ENCODE results near the gene CCDC86. TPM values are rescaled to one million over a fixed set of nuclear protein-coding genes. Genes with fewer than 3 reads are reported as not detected.

The CCDC86 gene
- total RNA-seq, 1 donor from 2014 or later: 33.4 TPM

- DNase-seq (ENCODE audit: low spot score): no peak
Measured at GRCh38 chr11:60852982-60853950, 11.4 kb downstream of the CCDC86 start.

GRCh38 chr11:60854140-60854846 is 12.4 kb downstream of the CCDC86 start:
- no peak for DNase-seq (ENCODE audit: low spot score)

GRCh38 chr11:60854847-60855725 is 13.2 kb downstream of the CCDC86 start:
- no peak for DNase-seq (ENCODE audit: low spot score)

- no peak for DNase-seq (ENCODE audit: low spot score)
Measured at GRCh38 chr11:60855726-60856633, 14.1 kb downstream of the CCDC86 start, which contains the start of gene PTGDR2. TSS of gene PTGDR2 (minus strand) at chr11:60855950. CDS start at chr11:60853722, 2,228 bp downstream.

DNA sequence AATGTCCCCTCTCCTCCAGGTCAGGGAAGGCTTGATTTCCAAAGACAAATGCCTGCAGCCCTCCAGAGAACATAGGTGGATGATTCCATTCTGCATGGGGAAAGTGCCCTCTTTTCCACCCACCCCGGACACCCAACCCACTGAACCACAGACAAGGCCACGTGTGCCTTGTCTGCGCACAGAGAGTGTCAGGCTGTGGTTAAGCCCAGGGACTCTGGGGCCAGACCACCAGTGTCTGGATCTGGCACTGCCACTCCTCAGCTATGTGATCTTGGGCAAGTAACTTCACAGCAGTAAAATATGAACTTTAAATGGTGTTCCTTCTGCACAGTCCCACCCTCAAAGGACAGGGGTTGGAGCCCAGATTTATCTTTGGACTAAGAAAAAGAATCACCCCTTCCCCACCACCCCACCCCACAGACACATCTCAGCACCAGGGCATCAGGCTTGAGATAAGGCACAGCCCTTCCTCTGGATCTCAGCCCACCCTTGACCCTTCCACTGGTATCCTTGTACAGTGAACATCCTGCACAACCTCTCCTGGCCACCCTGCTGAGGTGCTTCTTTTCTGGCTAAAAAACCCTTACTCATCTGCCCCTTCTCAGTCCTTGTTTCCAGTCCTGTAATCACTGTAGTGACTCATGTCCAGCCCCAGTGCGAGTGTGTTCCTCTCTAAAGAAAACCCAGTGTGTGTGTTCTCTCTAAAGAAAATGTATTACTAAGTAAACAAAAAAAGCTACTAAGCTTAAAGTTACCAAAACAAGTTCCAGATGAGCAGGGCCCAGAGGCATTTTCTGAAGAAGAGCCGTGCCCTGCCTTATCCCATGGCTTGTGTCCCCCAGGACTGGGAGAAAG is 15.7 kb downstream of the CCDC86 start:
- no peak for DNase-seq (ENCODE audit: low spot score)

DNA sequence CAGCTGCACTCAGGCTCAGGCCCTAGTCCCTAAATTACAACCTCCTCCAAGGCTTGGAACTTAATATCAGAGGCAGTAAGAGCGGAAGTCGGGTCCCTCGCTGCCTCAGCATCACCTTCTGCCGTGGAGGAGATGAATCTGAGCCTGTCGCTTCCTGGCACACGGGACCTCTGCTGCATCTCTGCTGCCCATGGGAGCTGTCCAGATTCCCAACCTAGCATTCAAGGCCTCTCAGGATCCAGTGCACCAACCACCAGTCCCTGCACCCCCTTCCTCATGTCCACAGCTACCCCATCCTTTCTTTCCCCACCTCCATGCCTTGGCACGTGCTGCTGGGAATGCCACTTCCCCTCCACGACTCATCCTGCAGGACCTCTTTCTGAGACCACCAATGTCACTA is 16.3 kb downstream of the CCDC86 start:
- DNase-seq (ENCODE audit: low spot score): no peak

DNA sequence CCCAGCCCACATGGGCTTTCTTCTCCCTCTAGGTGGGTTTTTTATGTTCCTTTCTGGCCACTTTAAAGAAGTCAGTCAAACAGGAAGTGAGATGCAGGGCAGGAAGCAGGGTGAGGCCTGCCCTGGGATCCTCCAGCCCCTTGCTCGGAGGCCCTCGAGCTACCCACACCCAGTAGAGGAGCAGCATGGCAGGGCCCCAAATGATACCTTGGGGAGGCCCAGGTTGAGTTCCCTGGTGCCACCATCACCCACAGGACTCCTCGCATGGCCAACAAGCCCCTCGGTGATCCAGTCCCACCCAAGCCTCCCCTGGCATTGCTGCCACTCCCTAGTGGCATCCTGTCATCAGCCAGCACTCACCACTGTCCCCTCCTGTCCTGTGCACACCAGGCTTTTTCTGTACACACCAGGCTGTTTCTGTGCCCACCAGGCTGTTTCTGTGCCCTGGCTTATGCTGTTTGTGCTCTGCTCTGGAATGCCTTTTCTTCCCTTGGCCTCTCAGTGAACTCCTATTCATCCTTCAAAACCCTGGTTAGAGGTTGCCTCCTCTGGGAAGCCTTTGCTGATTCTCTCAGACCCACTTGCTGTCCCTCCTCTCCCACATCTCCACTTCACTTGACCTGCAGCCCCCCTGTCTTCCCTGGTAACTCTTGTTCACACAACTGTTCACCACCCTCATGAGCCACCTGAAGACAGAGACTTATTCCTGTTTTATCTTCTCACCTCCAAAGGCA is 17.0 kb downstream of the CCDC86 start:
- DNase-seq (ENCODE audit: low spot score): no peak

- no peak for DNase-seq (ENCODE audit: low spot score)
Measured at GRCh38 chr11:60859616-60860250, 17.8 kb downstream of the CCDC86 start.

DNA sequence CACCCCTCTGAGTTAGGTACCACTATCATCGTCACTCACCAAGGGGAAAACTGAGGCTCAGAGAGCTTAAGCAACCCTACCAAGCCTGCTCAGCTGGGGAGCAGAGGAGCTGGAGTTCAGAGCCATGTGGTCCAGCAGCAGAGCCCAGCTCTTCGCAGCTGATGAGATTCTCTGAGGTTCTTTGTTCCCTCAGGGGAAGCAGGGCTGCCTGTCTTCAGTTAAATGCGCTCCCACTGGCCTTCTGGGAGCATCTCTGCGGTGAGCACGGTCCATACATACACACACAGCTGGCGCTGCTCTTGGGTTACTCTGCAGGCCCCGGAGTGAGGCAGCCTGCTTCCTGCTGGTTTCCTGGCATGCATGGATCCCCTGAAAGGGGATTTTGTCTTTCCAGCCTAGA is 19.0 kb downstream of the CCDC86 start:
- DNase-seq (ENCODE audit: low spot score): no peak

GRCh38 chr11:60862171-60862570 is 20.3 kb downstream of the CCDC86 start:
- no peak for DNase-seq (ENCODE audit: low spot score)

DNA sequence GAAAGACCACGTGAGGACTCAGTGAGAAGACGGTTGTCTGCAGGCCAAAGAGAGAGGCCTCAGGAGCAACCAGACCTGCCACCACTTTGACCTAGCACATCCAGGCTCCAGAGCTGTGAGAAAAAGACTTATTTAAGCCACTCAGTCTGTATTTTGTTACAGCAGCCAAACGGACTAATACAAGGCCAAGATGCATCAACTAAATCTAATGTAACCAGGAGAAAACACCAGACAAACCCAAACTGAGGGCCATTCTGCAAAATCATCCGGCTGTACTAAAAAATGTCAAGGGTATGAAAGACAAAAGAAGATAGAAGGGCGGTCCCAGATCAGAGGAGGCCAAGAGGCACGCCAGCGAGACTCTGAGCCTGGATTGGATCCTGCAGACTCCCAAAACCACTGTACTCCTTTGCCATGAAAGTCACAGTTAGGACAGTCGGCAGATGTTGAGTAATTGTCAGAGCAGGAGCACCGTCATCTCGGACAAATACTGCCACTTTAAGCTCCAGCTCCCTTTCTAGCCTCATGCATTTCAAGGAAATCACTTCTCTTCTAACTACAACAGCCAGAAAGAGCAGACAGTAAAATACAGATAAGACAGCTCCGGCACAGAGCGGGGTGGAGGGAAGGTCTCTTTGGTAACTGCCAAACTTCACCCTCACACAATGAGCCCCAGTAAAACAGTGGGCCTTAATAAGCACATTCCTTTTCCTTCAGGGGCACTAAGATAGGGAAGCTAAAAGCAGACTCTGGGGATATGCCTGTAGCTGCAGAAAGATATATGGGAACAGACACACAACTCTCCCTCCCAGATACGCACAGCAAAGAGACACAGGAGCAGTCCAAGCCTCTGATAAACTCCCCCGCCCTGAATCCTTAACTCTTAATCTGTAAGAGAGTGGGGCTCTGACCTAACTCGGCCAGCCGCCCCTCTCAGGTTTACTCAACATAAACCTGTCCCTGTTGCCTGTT is 21.9 kb downstream of the CCDC86 start:
- DNase-seq (ENCODE audit: low spot score): no peak

DNA sequence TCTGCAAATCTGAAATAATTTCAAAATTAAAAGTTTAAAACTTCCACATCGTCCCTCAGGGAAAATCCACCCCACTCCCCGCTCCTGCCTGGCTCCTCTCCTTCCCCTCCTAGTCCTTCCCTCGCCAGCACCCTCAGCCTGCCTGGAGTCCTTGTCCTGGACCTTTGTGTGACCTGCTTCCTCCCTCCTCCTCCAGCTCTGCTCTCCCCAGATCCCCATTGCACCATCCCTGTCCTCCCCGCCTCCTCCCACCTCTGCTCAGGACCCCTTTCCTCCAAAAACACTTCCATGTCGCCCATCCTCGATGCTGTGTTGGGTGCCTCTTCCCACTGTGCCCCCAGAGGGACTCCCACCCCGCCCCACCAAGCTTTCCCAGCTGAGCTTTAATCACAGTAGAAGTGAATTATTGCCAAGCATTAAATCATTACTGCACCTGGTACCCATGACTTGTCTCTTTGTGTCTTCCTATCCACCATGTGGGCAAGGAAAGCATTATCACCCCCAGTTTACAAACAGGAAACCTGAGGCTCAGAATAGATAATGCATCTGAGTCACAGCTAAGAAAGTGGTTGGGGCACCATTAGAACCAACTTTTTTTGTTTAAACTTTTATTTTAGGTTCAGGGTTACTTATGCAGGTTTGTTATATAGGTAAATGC is 23.1 kb downstream of the CCDC86 start:
- DNase-seq (ENCODE audit: low spot score): no peak

- DNase-seq (ENCODE audit: low spot score): no peak
Measured at GRCh38 chr11:60866911-60867870, 25.3 kb downstream of the CCDC86 start, which contains the start of gene ZP1. TSS of gene ZP1 (plus strand) at chr11:60867542. CDS start at chr11:60867562, 20 bp downstream.

- no peak for DNase-seq (ENCODE audit: low spot score)
Measured at GRCh38 chr11:60867871-60868681, 26.2 kb downstream of the CCDC86 start.
